ENCODE results near the gene RAB11A.

GRCh38 chr15:65927545-65927944 lies 58.3 kb downstream of the RAB11A start:
- no peak for TF ChIP-seq POLR2A (IDR thresholded peaks at IDR 0.05)
- TF ChIP-seq CTCF (IDR thresholded peaks at IDR 0.05): no peak
